Astrocyte (in vitro differentiated cells and primary cell): Measurements from ENCODE around the gene GATB.

Source experiments
- EZH2 ChIP-seq: IDR thresholded peaks from 2 replicates; pipeline ENCODE4 v1.6.1; 2012; ENCODE audit warnings: mild to moderate bottlenecking, low read length, inconsistent platforms; ENCODE audit not compliant: insufficient read depth
- TF ChIP-seq, protein P1 (sequence below): IDR thresholded peaks from 2 replicates; pipeline ENCODE4 v1.5.1; 2011; ENCODE audit warnings: low read depth, mild to moderate bottlenecking, inconsistent platforms, low read length, moderate library complexity; ENCODE audit not compliant: insufficient read depth

DNA sequence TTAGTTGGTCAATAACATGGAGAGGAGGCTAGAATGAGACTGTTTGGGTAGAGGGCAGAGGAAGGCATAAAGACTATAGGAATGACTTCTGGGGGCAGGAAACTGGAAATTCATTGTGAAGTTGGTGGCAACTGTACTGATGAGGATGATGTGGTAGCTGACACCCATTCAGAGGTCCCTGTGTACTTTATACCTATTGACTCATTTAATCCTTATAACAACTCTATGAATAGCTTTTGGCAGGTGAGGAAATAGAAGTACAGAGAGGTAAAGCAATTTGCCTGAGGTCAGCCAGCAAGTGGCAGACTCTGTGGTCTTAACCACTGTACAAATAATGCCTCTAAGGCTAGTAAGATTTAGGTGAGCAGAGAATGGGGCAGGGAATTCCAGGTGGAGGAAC is 100.1 kb downstream of the GATB start:
- TF ChIP-seq, protein P1, sequence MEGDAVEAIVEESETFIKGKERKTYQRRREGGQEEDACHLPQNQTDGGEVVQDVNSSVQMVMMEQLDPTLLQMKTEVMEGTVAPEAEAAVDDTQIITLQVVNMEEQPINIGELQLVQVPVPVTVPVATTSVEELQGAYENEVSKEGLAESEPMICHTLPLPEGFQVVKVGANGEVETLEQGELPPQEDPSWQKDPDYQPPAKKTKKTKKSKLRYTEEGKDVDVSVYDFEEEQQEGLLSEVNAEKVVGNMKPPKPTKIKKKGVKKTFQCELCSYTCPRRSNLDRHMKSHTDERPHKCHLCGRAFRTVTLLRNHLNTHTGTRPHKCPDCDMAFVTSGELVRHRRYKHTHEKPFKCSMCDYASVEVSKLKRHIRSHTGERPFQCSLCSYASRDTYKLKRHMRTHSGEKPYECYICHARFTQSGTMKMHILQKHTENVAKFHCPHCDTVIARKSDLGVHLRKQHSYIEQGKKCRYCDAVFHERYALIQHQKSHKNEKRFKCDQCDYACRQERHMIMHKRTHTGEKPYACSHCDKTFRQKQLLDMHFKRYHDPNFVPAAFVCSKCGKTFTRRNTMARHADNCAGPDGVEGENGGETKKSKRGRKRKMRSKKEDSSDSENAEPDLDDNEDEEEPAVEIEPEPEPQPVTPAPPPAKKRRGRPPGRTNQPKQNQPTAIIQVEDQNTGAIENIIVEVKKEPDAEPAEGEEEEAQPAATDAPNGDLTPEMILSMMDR: no peak
- no peak for TF ChIP-seq EZH2
